HCT116 (cell line): ENCODE measurements around the gene NLRP1. TPM values are rescaled to one million over a fixed set of nuclear protein-coding genes. Genes with fewer than 3 reads are reported as not detected.

Experiments used
- ATAC-seq: fragments of 200-7000 bp; cut with Tn5 transposase; 2 replicates; pipeline ENCODE4 v1.9.1; 2020; ENCODE audit warnings: mild to moderate bottlenecking, moderate library complexity
- BruUV-seq: library from RNA; stranded (reverse); fragments of 400-500 nt; replicated peaks from 2 replicates; lab custom pipeline; 2021; lab: Mats Ljungman, UMichigan
- CTCF ChIA-PET: fragments of 300-600 bp; sonication (Branson Sonifier 250); formaldehyde crosslinking; loops from one replicate; lab custom pipeline; 2021; ENCODE audit warnings: antibody characterized with exemption; lab: Charles Lee
- POLR2A ChIA-PET: fragments of 300-600, 350-600 bp; sonication (Branson Sonifier 250); formaldehyde crosslinking; loops from one replicate; lab custom pipeline; 2021; ENCODE audit warnings: antibody characterized with exemption; lab: Charles Lee
- RAD21 ChIA-PET, 2 experiments: fragments of 300-600 bp; sonication (Branson Sonifier 250); formaldehyde crosslinking; loops; one replicate each; lab custom pipeline; 2023; ENCODE audit warnings: low total read pairs in 2 of 2; ENCODE audit not compliant: uncharacterized antibody in 2 of 2, unreplicated experiment in 2 of 2, low non-redundant PET in 1 of 2; lab: Charles Lee
- DNase-seq: peaks from one replicate; pipeline ENCODE4 v3.0.0-alpha.2; 2010; ENCODE audit warnings: low read depth, low spot score
- H2AFZ ChIP-seq: fragments of 200-600 bp; shearing (Covaris generic), sonication (generic); 2 replicates; pipeline ENCODE4 v1.6.1; 2017; ENCODE audit warnings: low read depth, mixed run types, mixed read lengths, antibody characterized with exemption, low read length; ENCODE audit not compliant: poor library complexity, severe bottlenecking
- H3K27ac ChIP-seq: 2 replicates; pipeline ENCODE4 v1.5.1; 2012; ENCODE audit warnings: low read depth, low read length
- H3K27me3 ChIP-seq: fragments of 200-600 bp; sonication (generic); 2 replicates; pipeline ENCODE4 v1.6.1; 2016; ENCODE audit warnings: mixed run types, low read length, mixed read lengths; ENCODE audit not compliant: insufficient read depth
- H3K36me3 ChIP-seq, 2 experiments: fragments of 200-500 bp in 1 of 2; fragments of 200-600 bp in 1 of 2; sonication (Bioruptor generic) in 1 of 2; sonication (generic) in 1 of 2; 2 replicates each; pipeline versions ENCODE4 v1.5.1 to v1.6.1; 2014 to 2016; ENCODE audit warnings: low read length in 2 of 2, inconsistent platforms in 1 of 2, mixed read lengths in 1 of 2, mixed run types in 1 of 2; ENCODE audit not compliant: insufficient read depth in 2 of 2, control insufficient read depth in 1 of 2
- H3K4me1 ChIP-seq, 2 experiments: fragments of 200-600 bp in 1 of 2; sonication (generic) in 1 of 2; 2 replicates each; pipeline versions ENCODE4 v1.5.1 to v1.6.1; 2012 to 2017; ENCODE audit warnings: low read length in 2 of 2, inconsistent platforms in 1 of 2, mild to moderate bottlenecking in 1 of 2, mixed read lengths in 1 of 2, mixed run types in 1 of 2, moderate library complexity in 1 of 2; ENCODE audit not compliant: insufficient read depth in 2 of 2, control insufficient read depth in 1 of 2
- H3K4me2 ChIP-seq: fragments of 200-600 bp; sonication (generic); 2 replicates; pipeline ENCODE4 v1.6.1; 2017; ENCODE audit warnings: mixed run types, low read length, mixed read lengths
- H3K4me3 ChIP-seq, 2 experiments: fragments of 200-600 bp in 1 of 2; sonication (generic) in 1 of 2; replicated peaks in 1 of 2; 2 replicates each; pipeline ENCODE4 v1.5.1; 2011 to 2016; ENCODE audit warnings: low read length in 2 of 2, control low read depth in 1 of 2, low read depth in 1 of 2, mild to moderate bottlenecking in 1 of 2, mixed read lengths in 1 of 2, mixed run types in 1 of 2
- H3K79me2 ChIP-seq: fragments of 200-600 bp; sonication (generic); 2 replicates; pipeline ENCODE4 v1.6.1; 2017; ENCODE audit warnings: mild to moderate bottlenecking, mixed run types, low read length, moderate library complexity, mixed read lengths; ENCODE audit not compliant: insufficient read depth
- H3K9ac ChIP-seq: fragments of 200-600 bp; sonication (generic); 2 replicates; pipeline ENCODE4 v1.6.1; 2016; ENCODE audit warnings: low read length, mixed read lengths
- H3K9me2 ChIP-seq: fragments of 200-600 bp; sonication (generic), shearing (Covaris generic); 2 replicates; pipeline ENCODE4 v1.6.1; 2017; ENCODE audit warnings: mixed run types, mild to moderate bottlenecking, moderate library complexity; ENCODE audit not compliant: insufficient read depth
- H3K9me3 ChIP-seq, 2 experiments: fragments of 200-500 bp in 1 of 2; fragments of 200-600 bp in 1 of 2; sonication (Bioruptor generic) in 1 of 2; sonication (generic) in 1 of 2; 2 replicates each; pipeline ENCODE4 v1.6.1; 2014 to 2017; ENCODE audit warnings: low read length in 2 of 2, mixed read lengths in 2 of 2, inconsistent platforms in 1 of 2, low read depth in 1 of 2, mild to moderate bottlenecking in 1 of 2, mixed run types in 1 of 2, moderate library complexity in 1 of 2; ENCODE audit not compliant: control insufficient read depth in 1 of 2, insufficient read depth in 1 of 2
- H4K20me1 ChIP-seq: fragments of 200-600 bp; sonication (generic), shearing (Covaris generic); 2 replicates; pipeline ENCODE4 v1.6.1; 2017; ENCODE audit warnings: mixed run types, mild to moderate bottlenecking, moderate library complexity; ENCODE audit not compliant: insufficient read depth
- ATF3 ChIP-seq: IDR thresholded peaks from 2 replicates; pipeline ENCODE4 v1.6.1; 2012
- CBX3 ChIP-seq: IDR thresholded peaks from 2 replicates; pipeline ENCODE4 v1.6.1; 2012; ENCODE audit warnings: low read depth
- CEBPB ChIP-seq: IDR thresholded peaks from 2 replicates; pipeline ENCODE4 v1.6.1; 2012; ENCODE audit warnings: low read depth
- EGR1 ChIP-seq: IDR thresholded peaks from 2 replicates; pipeline ENCODE4 v1.6.1; 2012; ENCODE audit warnings: low read depth
- ELF1 ChIP-seq: IDR thresholded peaks from 2 replicates; pipeline ENCODE4 v1.6.1; 2012; ENCODE audit warnings: low read depth, borderline replicate concordance
- EZH2 ChIP-seq: fragments of 200-600 bp; sonication (generic); IDR thresholded peaks from 2 replicates; pipeline ENCODE4 v1.6.1; 2017; ENCODE audit warnings: antibody characterized with exemption, mixed run types
- EZH2phosphoT487 ChIP-seq: fragments of 200-600 bp; IDR thresholded peaks from 2 replicates; pipeline ENCODE4 v1.6.1; 2018; ENCODE audit warnings: antibody characterized with exemption, borderline replicate concordance
- FOSL1 ChIP-seq: IDR thresholded peaks from 2 replicates; pipeline ENCODE4 v1.6.1; 2012; ENCODE audit warnings: low read depth
- JUND ChIP-seq: IDR thresholded peaks from 2 replicates; pipeline ENCODE4 v1.6.1; 2012
- POLR2A ChIP-seq: IDR thresholded peaks from 2 replicates; pipeline ENCODE4 v1.7.0; 2011; ENCODE audit warnings: borderline replicate concordance; ENCODE audit not compliant: insufficient read depth, insufficient read length; ENCODE audit errors: extremely low read depth
- POLR2AphosphoS5 ChIP-seq: IDR thresholded peaks from 2 replicates; pipeline ENCODE4 v1.6.1; 2011; ENCODE audit warnings: mild to moderate bottlenecking, low read depth, low read length, moderate library complexity
- RAD21 ChIP-seq: IDR thresholded peaks from 2 replicates; pipeline ENCODE4 v1.6.1; 2012; ENCODE audit warnings: low read depth, mild to moderate bottlenecking
- SIN3A ChIP-seq: IDR thresholded peaks from 2 replicates; pipeline ENCODE4 v1.6.1; 2012; ENCODE audit warnings: low read depth
- SRF ChIP-seq: IDR thresholded peaks from 2 replicates; pipeline ENCODE4 v1.6.1; 2012; ENCODE audit warnings: low read depth
- TCF7L2 ChIP-seq: IDR thresholded peaks from 2 replicates; pipeline ENCODE4 v1.7.0; 2011; ENCODE audit warnings: borderline replicate concordance, inconsistent platforms; ENCODE audit not compliant: insufficient read depth, insufficient read length; ENCODE audit errors: extremely low read depth
- YY1 ChIP-seq: IDR thresholded peaks from 2 replicates; pipeline ENCODE4 v1.6.1; 2011; ENCODE audit warnings: low read length, low read depth, moderate library complexity, mild to moderate bottlenecking; ENCODE audit not compliant: insufficient replicate concordance; ENCODE audit errors: extremely low read depth
- ZBTB33 ChIP-seq: IDR thresholded peaks from 2 replicates; pipeline ENCODE4 v1.6.1; 2011; ENCODE audit warnings: mild to moderate bottlenecking, low read length, moderate library complexity; ENCODE audit not compliant: insufficient replicate concordance; ENCODE audit errors: extremely low read depth
- intact Hi-C: fragments of 100-400 bp; cut with micrococcal nuclease; formaldehyde crosslinking; loops from 2 replicates; pipeline ENCODE4 v1.10.0; 2022
- total RNA-seq: library from RNA; stranded (reverse); gene quantifications from one replicate; pipeline ENCODE4 v1.2.1, GENCODE V29; 2021; ENCODE audit not compliant: unreplicated experiment
- TF ChIP-seq, protein P1 (sequence below): IDR thresholded peaks from 2 replicates; pipeline ENCODE4 v1.6.1; 2012; ENCODE audit warnings: low read depth

The NLRP1 gene
- total RNA-seq, 1 experiment from 2014 or later = 7.2 TPM

- no peak overlapping the region for H2AFZ ChIP-seq
- TF ChIP-seq SIN3A = no peak
- TF ChIP-seq ZBTB33 = no peak
- no peak for TF ChIP-seq POLR2A
- no peak for TF ChIP-seq EZH2
- TF ChIP-seq, protein P1, sequence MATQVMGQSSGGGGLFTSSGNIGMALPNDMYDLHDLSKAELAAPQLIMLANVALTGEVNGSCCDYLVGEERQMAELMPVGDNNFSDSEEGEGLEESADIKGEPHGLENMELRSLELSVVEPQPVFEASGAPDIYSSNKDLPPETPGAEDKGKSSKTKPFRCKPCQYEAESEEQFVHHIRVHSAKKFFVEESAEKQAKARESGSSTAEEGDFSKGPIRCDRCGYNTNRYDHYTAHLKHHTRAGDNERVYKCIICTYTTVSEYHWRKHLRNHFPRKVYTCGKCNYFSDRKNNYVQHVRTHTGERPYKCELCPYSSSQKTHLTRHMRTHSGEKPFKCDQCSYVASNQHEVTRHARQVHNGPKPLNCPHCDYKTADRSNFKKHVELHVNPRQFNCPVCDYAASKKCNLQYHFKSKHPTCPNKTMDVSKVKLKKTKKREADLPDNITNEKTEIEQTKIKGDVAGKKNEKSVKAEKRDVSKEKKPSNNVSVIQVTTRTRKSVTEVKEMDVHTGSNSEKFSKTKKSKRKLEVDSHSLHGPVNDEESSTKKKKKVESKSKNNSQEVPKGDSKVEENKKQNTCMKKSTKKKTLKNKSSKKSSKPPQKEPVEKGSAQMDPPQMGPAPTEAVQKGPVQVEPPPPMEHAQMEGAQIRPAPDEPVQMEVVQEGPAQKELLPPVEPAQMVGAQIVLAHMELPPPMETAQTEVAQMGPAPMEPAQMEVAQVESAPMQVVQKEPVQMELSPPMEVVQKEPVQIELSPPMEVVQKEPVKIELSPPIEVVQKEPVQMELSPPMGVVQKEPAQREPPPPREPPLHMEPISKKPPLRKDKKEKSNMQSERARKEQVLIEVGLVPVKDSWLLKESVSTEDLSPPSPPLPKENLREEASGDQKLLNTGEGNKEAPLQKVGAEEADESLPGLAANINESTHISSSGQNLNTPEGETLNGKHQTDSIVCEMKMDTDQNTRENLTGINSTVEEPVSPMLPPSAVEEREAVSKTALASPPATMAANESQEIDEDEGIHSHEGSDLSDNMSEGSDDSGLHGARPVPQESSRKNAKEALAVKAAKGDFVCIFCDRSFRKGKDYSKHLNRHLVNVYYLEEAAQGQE = no peak
- no peak for TF ChIP-seq CBX3
- TF ChIP-seq EZH2phosphoT487 = no peak
- TF ChIP-seq POLR2AphosphoS5 = no peak
- no peak for TF ChIP-seq FOSL1
- no peak for TF ChIP-seq CEBPB
- TF ChIP-seq EGR1 = no peak
- no peak for TF ChIP-seq ATF3
- TF ChIP-seq RAD21 = no peak
- TF ChIP-seq JUND = no peak
- no peak for TF ChIP-seq TCF7L2
- TF ChIP-seq YY1 = no peak
- no peak for TF ChIP-seq SRF
- TF ChIP-seq ELF1 = no peak
- TF ChIP-seq, all 23 proteins: peak for 0
- Histone ChIP-seq H3K9me2 (no peaks in the 10 kb centered on the region), H3K9me3 (no peaks in the 10 kb centered on the region), H3K4me3 (no peak overlapping the region), H3K4me1 (no peaks in the 10 kb centered on the region), H3K9ac (no peak overlapping the region), H3K36me3 (no peaks in the 10 kb centered on the region), H3K27ac (no peak overlapping the region), H3K27me3 (no peaks in the 10 kb centered on the region), H3K79me2 (no peaks in the 10 kb centered on the region), H3K4me2 (no peak overlapping the region), H4K20me1 (no peaks in the 10 kb centered on the region)
- BruUV-seq = no TSS peak
- ChIA-PET CTCF (no interaction called here), POLR2A (no interaction called here), RAD21 (no interaction called here)
- ATAC-seq (no peak), DNase-seq (no peak)
- intact Hi-C loops = no loop called here
These were observed 82.6 kb downstream of the NLRP1 start for GRCh38 chr17:5501685-5502084.
